ENCODE data around the gene PRR35.

PRR35 gene

DNA sequence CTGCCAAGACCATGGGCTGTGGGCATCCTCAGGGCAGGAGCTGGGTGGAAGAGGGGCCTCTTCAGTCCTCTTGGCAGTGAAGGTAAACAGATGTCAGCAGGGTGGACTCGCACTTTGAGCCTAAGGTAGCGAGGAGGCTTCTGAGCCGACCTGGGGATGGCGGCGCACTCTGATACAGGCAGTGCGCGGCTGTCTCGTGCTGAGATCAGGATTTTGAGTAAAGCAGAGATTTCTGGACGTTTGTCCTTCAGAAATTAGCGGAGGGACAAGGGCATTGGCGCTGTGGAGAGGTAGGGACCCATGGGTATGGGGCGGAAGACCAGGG is 36.5 kb downstream of the PRR35 start:
- TF ChIP-seq SIN3A (IDR thresholded peaks at IDR 0.05; ENCODE audit: borderline replicate concordance, insufficient read depth, low read length) (no peak), TAF1 (IDR thresholded peaks at IDR 0.05; ENCODE audit: borderline replicate concordance, insufficient read depth, low read length) (no peak), REST (IDR thresholded peaks at IDR 0.05; ENCODE audit: insufficient read depth in 1 of 2, low read depth in 2 of 2, low read length in 2 of 2) (no peak), POLR2AphosphoS5 (IDR thresholded peaks at IDR 0.05; ENCODE audit: low read depth, low read length) (no peak), FOXP2 (optimal IDR thresholded peaks at IDR 0.05; ENCODE audit: borderline replicate concordance, extremely low read depth, extremely low read length, insufficient read depth) (no peak)

- TF ChIP-seq FOXP2 (optimal IDR thresholded peaks at IDR 0.05; ENCODE audit: borderline replicate concordance, extremely low read depth, extremely low read length, insufficient read depth): no peak
- no peak for TF ChIP-seq SIN3A (IDR thresholded peaks at IDR 0.05; ENCODE audit: borderline replicate concordance, insufficient read depth, low read length)
- no peak for TF ChIP-seq TAF1 (IDR thresholded peaks at IDR 0.05; ENCODE audit: borderline replicate concordance, insufficient read depth, low read length)
- no peak for TF ChIP-seq REST (IDR thresholded peaks at IDR 0.05; ENCODE audit: insufficient read depth in 1 of 2, low read depth in 2 of 2, low read length in 2 of 2)
- TF ChIP-seq POLR2AphosphoS5 (IDR thresholded peaks at IDR 0.05; ENCODE audit: low read depth, low read length): no peak
These were observed 38.9 kb downstream of the PRR35 start for GRCh38 chr16:598823-599739.

DNA sequence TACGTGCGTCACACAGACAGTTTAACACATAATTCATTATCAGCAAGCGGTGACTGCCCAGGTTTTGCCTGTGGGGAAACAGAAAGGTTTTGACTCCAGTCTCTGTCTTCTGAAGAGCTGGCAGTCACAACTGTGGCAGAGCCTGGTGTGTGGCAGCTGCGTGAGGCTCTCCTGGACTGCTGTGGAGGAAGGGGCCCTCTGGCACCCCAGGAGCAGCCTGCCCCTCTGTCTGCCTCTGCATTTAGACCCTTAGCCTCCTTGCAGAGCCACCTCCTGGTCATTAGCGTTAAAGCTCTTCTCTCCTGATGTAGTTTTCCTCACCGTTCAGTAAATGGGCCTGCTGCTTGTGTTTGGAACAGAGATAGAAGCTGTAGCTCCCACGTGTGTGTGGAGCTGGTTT is 40.6 kb downstream of the PRR35 start:
- TF ChIP-seq SIN3A (IDR thresholded peaks at IDR 0.05; ENCODE audit: borderline replicate concordance, insufficient read depth, low read length): no peak
- no peak for TF ChIP-seq REST (IDR thresholded peaks at IDR 0.05; ENCODE audit: insufficient read depth in 1 of 2, low read depth in 2 of 2, low read length in 2 of 2)
- no peak for TF ChIP-seq POLR2AphosphoS5 (IDR thresholded peaks at IDR 0.05; ENCODE audit: low read depth, low read length)
- TF ChIP-seq FOXP2 (optimal IDR thresholded peaks at IDR 0.05; ENCODE audit: borderline replicate concordance, extremely low read depth, extremely low read length, insufficient read depth): no peak
- TF ChIP-seq TAF1 (IDR thresholded peaks at IDR 0.05; ENCODE audit: borderline replicate concordance, insufficient read depth, low read length): no peak

- TF ChIP-seq POLR2AphosphoS5 (IDR thresholded peaks at IDR 0.05; ENCODE audit: low read depth, low read length) (no peak), REST (IDR thresholded peaks at IDR 0.05; ENCODE audit: insufficient read depth in 1 of 2, low read depth in 2 of 2, low read length in 2 of 2) (no peak), SIN3A (IDR thresholded peaks at IDR 0.05; ENCODE audit: borderline replicate concordance, insufficient read depth, low read length) (no peak), TAF1 (IDR thresholded peaks at IDR 0.05; ENCODE audit: borderline replicate concordance, insufficient read depth, low read length) (no peak), FOXP2 (optimal IDR thresholded peaks at IDR 0.05; ENCODE audit: borderline replicate concordance, extremely low read depth, extremely low read length, insufficient read depth) (no peak)
These were observed 43.7 kb downstream of the PRR35 start for GRCh38 chr16:603933-604332.
